Measurements from ENCODE around the gene TCF7.

The TCF7 gene

GRCh38 chr5:134174841-134175839 is 60.7 kb downstream of the TCF7 start:
- Histone ChIP-seq H3K4me1 (ENCODE audit: insufficient read depth, low read length) (no peaks in the 10 kb centered on the region; the same call in 1 of the 2 replicates), H3K9me3 (ENCODE audit: control insufficient read depth, insufficient read depth, low read length) (no peaks in the 10 kb centered on the region), H3K9ac (ENCODE audit: low read depth, low read length) (peak overlapping the region; percentile 96), H3K36me3 (ENCODE audit: insufficient read depth, low read length) (peaks cover 16% of the 10 kb centered on the region)

- Histone ChIP-seq H3K9me3 (ENCODE audit: control insufficient read depth, insufficient read depth, low read length) (no peaks in the 10 kb centered on the region), H3K4me1 (ENCODE audit: insufficient read depth, low read length) (no peaks in the 10 kb centered on the region; the same call in 1 of the 2 replicates), H3K36me3 (ENCODE audit: insufficient read depth, low read length) (peaks cover 8% of the 10 kb centered on the region), H3K9ac (ENCODE audit: low read depth, low read length) (peak overlapping the region; percentile 96)
Measured at GRCh38 chr5:134175921-134176510, 61.5 kb downstream of the TCF7 start.

DNA sequence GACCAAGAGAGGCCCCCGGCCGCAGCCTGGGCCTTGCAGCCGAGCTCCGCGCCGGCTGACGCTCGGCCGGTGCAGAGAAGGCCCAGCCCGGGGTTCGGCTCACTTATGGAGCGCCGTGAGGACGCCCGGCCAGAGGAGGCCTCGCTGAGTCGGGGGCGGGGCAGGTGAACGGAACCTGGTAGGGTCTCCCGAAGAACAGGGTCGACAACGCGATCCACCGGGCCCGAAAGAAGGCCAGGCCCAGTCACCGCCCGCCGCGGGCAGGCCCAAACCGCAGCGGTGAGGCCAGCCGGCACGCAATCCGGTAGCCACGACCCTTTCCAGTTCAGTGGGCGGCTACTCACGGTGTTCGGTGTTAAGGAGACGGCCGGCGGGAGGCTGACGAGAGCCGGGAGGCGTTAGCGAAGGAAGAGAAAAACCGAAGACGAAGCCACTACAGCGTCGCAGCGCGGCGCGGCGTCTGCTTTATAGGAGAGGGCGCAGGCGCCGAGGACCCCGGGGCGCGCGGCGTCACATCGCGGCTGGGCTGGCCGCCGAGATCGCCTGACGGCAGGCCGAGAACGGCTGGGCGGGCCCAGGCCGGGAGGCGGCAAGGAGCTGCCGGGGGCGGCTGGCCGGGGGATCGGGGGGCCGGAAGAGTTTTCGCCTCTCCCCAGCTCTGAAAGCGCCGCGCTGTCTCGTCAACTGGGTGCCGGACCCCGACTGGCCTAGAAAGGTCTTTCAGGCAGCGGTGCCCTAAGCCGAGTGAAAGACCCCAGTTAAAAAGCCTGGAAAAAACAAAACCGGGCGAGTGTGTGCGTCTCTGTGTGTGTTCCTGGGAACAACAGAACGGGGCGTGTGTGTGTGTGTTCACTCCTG is 62.3 kb downstream of the TCF7 start, which contains the start of gene SKP1:
SKP1 (minus strand) TSS at position 440 of the 858 bp plus-strand sequence. CDS start 2,928 bp downstream, outside the sequence.
- Histone ChIP-seq H3K36me3 (ENCODE audit: insufficient read depth, low read length) (peaks cover 3% of the 10 kb centered on the region), H3K9me3 (ENCODE audit: control insufficient read depth, insufficient read depth, low read length) (no peaks in the 10 kb centered on the region), H3K4me1 (ENCODE audit: insufficient read depth, low read length) (no peaks in the 10 kb centered on the region; the same call in 1 of the 2 replicates), H3K9ac (ENCODE audit: low read depth, low read length) (peak within 1 kb of the TSS; percentile 96)

- Histone ChIP-seq H3K4me1 (ENCODE audit: insufficient read depth, low read length) (no peaks in the 10 kb centered on the region; the same call in 1 of the 2 replicates), H3K9ac (ENCODE audit: low read depth, low read length) (peak overlapping the region; percentile 96), H3K36me3 (ENCODE audit: insufficient read depth, low read length) (no peaks in the 10 kb centered on the region; the same call in 1 of the 2 replicates), H3K9me3 (ENCODE audit: control insufficient read depth, insufficient read depth, low read length) (no peaks in the 10 kb centered on the region)
Measured at GRCh38 chr5:134177369-134178095, 63.1 kb downstream of the TCF7 start.

DNA sequence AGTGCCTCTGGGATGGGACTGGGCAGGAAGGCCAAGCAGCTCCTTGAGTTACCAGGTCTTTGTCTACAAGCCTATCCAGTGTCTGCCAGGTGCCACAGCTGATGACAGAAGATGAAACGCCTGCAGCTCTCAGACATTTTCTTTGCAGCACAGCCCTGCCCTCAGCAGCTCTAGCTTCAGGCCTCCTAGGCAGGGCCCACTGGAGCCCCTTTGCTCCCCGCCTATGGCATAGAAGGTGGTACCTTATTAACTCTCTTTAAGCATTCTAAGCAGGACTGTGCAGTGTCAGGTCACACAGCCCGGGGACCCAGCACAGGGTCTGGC is 63.6 kb downstream of the TCF7 start:
- H3K36me3 ChIP-seq (ENCODE audit: insufficient read depth, low read length), result no peaks in the 10 kb centered on the region
- H3K9ac ChIP-seq (ENCODE audit: low read depth, low read length), result peak overlapping the region; percentile 96; the same call in 1 of the 2 replicates
- no peaks in the 10 kb centered on the region for H3K9me3 ChIP-seq (ENCODE audit: control insufficient read depth, insufficient read depth, low read length)
- H3K4me1 ChIP-seq (ENCODE audit: insufficient read depth, low read length), result no peaks in the 10 kb centered on the region; the same call in 1 of the 2 replicates

GRCh38 chr5:134183481-134183880 is 69.0 kb downstream of the TCF7 start:
- Histone ChIP-seq H3K36me3 (ENCODE audit: insufficient read depth, low read length) (no peaks in the 10 kb centered on the region), H3K4me1 (ENCODE audit: insufficient read depth, low read length) (no peaks in the 10 kb centered on the region), H3K9me3 (ENCODE audit: control insufficient read depth, insufficient read depth, low read length) (no peaks in the 10 kb centered on the region), H3K9ac (ENCODE audit: low read depth, low read length) (no peak overlapping the region)

- Histone ChIP-seq H3K9me3 (ENCODE audit: control insufficient read depth, insufficient read depth, low read length) (no peaks in the 10 kb centered on the region), H3K4me1 (ENCODE audit: insufficient read depth, low read length) (no peaks in the 10 kb centered on the region), H3K36me3 (ENCODE audit: insufficient read depth, low read length) (no peaks in the 10 kb centered on the region), H3K9ac (ENCODE audit: low read depth, low read length) (no peak overlapping the region)
Measured at GRCh38 chr5:134184155-134185135, 70.0 kb downstream of the TCF7 start.

- H3K9ac ChIP-seq (ENCODE audit: low read depth, low read length), result no peak overlapping the region
- H3K9me3 ChIP-seq (ENCODE audit: control insufficient read depth, insufficient read depth, low read length), result no peaks in the 10 kb centered on the region
- no peaks in the 10 kb centered on the region for H3K4me1 ChIP-seq (ENCODE audit: insufficient read depth, low read length)
- H3K36me3 ChIP-seq (ENCODE audit: insufficient read depth, low read length), result no peaks in the 10 kb centered on the region
Measured at GRCh38 chr5:134188092-134188491, 73.6 kb downstream of the TCF7 start.

DNA sequence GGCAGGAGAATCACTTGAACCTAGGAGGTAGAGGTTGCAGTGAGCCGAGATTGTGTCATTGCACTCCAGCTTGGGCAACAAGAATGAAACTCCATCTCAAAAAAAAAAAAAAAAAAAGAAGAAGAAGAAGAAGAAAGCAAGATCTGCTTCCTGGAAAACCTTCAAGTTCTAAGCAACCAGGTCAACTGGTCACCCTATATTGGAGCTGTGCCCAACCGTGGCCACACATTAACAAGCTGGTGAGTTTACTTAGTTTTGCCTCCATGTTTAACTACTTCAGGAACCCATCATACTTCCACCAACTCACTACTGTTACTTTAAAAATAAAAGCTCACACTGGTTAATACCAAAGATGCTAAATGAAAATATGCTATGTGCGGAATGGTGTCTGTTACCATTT is 74.5 kb downstream of the TCF7 start:
- Histone ChIP-seq H3K36me3 (ENCODE audit: insufficient read depth, low read length) (no peaks in the 10 kb centered on the region), H3K9ac (ENCODE audit: low read depth, low read length) (no peak overlapping the region), H3K4me1 (ENCODE audit: insufficient read depth, low read length) (no peaks in the 10 kb centered on the region), H3K9me3 (ENCODE audit: control insufficient read depth, insufficient read depth, low read length) (no peaks in the 10 kb centered on the region)

GRCh38 chr5:134195666-134196065 is 81.2 kb downstream of the TCF7 start:
- no peak overlapping the region for H3K9ac ChIP-seq (ENCODE audit: low read depth, low read length)
- H3K36me3 ChIP-seq (ENCODE audit: insufficient read depth, low read length), result peaks cover 26% of the 10 kb centered on the region
- H3K9me3 ChIP-seq (ENCODE audit: control insufficient read depth, insufficient read depth, low read length), result no peaks in the 10 kb centered on the region
- H3K4me1 ChIP-seq (ENCODE audit: insufficient read depth, low read length), result no peaks in the 10 kb centered on the region

All from ES-I3 (cell line).